ENCODE data around the gene KBTBD4. TPM values are rescaled to one million over a fixed set of nuclear protein-coding genes. Genes with fewer than 3 reads are reported as not detected.
A peak's percentile ranks its signal among the peaks of the same experiment; 100 is the strongest.

KBTBD4 gene
- total and polyA plus RNA-seq, 11 donors, result 5.0 to 23.7 (median 15.0) TPM

GRCh38 chr11:47611348-47611794 is 32.6 kb upstream of the KBTBD4 start:
- intact Hi-C loops (cut with DNase I), result loop anchor here in 4 of 10 donors (10.0 kb wide), 3 partner anchors 137 to 237 kb away; partner anchors contain the start of gene SPI1 (in 1 of the 4)
- Histone ChIP-seq H3K36me3 (peaks cover 0 to 25% (median 0%) of the 10 kb centered on the region in 9 donors), H3K27me3 (no peaks in the 10 kb centered on the region), H3K4me1 (peaks cover 0 to 35% (median 20%) of the 10 kb centered on the region in 12 donors), H3K9me3 (no peaks in the 10 kb centered on the region), H3K27ac (peak overlapping the region in 1 of 12 donors; percentile 48), H3K4me3 (no peak overlapping the region)
- WGBS, 4 donors, result 45 to 56% (median 51%) methylated on average over 6 of the region's 6 CpGs
- peak in 3 of 4 donors; percentile 34 to 44 (median 35) for ATAC-seq
- no peak for TF ChIP-seq POLR2A (IDR thresholded peaks at IDR 0.05)
- no peak for TF ChIP-seq CTCF (IDR thresholded peaks at IDR 0.05)
- no peak for DNase-seq

- Histone ChIP-seq H3K9me3 (no peaks in the 10 kb centered on the region), H3K27ac (no peak overlapping the region), H3K36me3 (peaks cover 0 to 16% (median 0%) of the 10 kb centered on the region in 9 donors), H3K4me1 (peaks cover 0 to 37% (median 27%) of the 10 kb centered on the region in 12 donors), H3K27me3 (no peaks in the 10 kb centered on the region), H3K4me3 (no peak overlapping the region)
- TF ChIP-seq CTCF (IDR thresholded peaks at IDR 0.05), result no peak
- no peak for TF ChIP-seq POLR2A (IDR thresholded peaks at IDR 0.05)
- 78 to 84% (median 81%) methylated on average over 3 of the region's 3 CpGs for WGBS, 4 donors
- intact Hi-C loops (cut with DNase I), result loop anchor here in 4 of 10 donors (10.0 kb wide), 3 partner anchors 135 to 235 kb away; partner anchors contain the start of gene SPI1 (in 1 of the 4)
- DNase-seq, result no peak
- ATAC-seq, result no peak
These were observed 30.9 kb upstream of the KBTBD4 start for GRCh38 chr11:47609675-47610074.

- Histone ChIP-seq H3K27ac (peak overlapping the region in 6 of 12 donors; percentile 6 to 56 (median 28)), H3K4me3 (no peak overlapping the region), H3K27me3 (no peaks in the 10 kb centered on the region), H3K36me3 (peaks cover 0 to 16% (median 0%) of the 10 kb centered on the region in 9 donors), H3K4me1 (peaks cover 0 to 36% (median 27%) of the 10 kb centered on the region in 12 donors), H3K9me3 (no peaks in the 10 kb centered on the region)
- WGBS, 4 donors, result 41 to 51% (median 49%) methylated on average over 6 to 7 of the region's 7 CpGs
- intact Hi-C loops (cut with DNase I), result no loop called here
- DNase-seq (peak in 3 of 5 donors; percentile 39 to 83 (median 69)), ATAC-seq (peak; percentile 55 to 80 (median 60))
- TF ChIP-seq POLR2A (IDR thresholded peaks at IDR 0.05) (no peak), CTCF (IDR thresholded peaks at IDR 0.05) (no peak)
These were observed 28.6 kb upstream of the KBTBD4 start for GRCh38 chr11:47607380-47607779.

- no peak for TF ChIP-seq POLR2A (IDR thresholded peaks at IDR 0.05)
- no peak for TF ChIP-seq CTCF (IDR thresholded peaks at IDR 0.05)
- Histone ChIP-seq H3K27me3 (no peaks in the 10 kb centered on the region), H3K9me3 (no peaks in the 10 kb centered on the region), H3K4me3 (no peak overlapping the region), H3K36me3 (peaks cover 0 to 16% (median 0%) of the 10 kb centered on the region in 9 donors), H3K27ac (peak overlapping the region in 7 of 12 donors; percentile 6 to 56 (median 29)), H3K4me1 (peaks cover 0 to 34% (median 27%) of the 10 kb centered on the region in 12 donors)
- DNase-seq (peak in 4 of 5 donors; percentile 34 to 69 (median 40)), ATAC-seq (peak; percentile 77 to 86 (median 81))
- 19 to 35% (median 31%) methylated on average over 5 of the region's 5 CpGs for WGBS, 4 donors
- intact Hi-C loops (cut with DNase I), result no loop called here
These were observed 28.0 kb upstream of the KBTBD4 start for GRCh38 chr11:47606731-47607130.

All from heart left ventricle (tissue), 16 donors.